GM23248 (cell line): ENCODE measurements around the gene RHBDF2. TPM values are rescaled to one million over a fixed set of nuclear protein-coding genes. Genes with fewer than 3 reads are reported as not detected.

Experiments
- DNase-seq: peaks from one replicate; pipeline ENCODE4 v3.0.0-alpha.2; 2015
- H2AFZ ChIP-seq: fragments of 200-600 bp; sonication (generic); 2 replicates; pipeline ENCODE4 v1.6.1; 2016; ENCODE audit warnings: antibody characterized with exemption
- H3F3A ChIP-seq: fragments of 200-600 bp; sonication (generic); 2 replicates; pipeline ENCODE4 v1.6.1; 2016; ENCODE audit warnings: mild to moderate bottlenecking, antibody characterized with exemption, mixed run types; ENCODE audit not compliant: insufficient read depth
- H3K27ac ChIP-seq: fragments of 200-600 bp; sonication (generic); 2 replicates; pipeline ENCODE4 v1.5.1; 2016; ENCODE audit warnings: mild to moderate bottlenecking
- H3K27me3 ChIP-seq: fragments of 200-600 bp; sonication (generic); replicated peaks from 2 replicates; pipeline ENCODE4 v1.6.1; 2016; ENCODE audit warnings: mild to moderate bottlenecking; ENCODE audit not compliant: insufficient read depth
- H3K36me3 ChIP-seq: fragments of 200-600 bp; sonication (generic); 2 replicates; pipeline ENCODE4 v1.6.1; 2016; ENCODE audit warnings: low read depth, mild to moderate bottlenecking
- H3K4me1 ChIP-seq: fragments of 200-600 bp; sonication (generic); 2 replicates; pipeline ENCODE4 v1.6.1; 2016; ENCODE audit warnings: mild to moderate bottlenecking; ENCODE audit not compliant: insufficient read depth
- H3K4me2 ChIP-seq: fragments of 200-600 bp; sonication (generic); one replicate; pipeline ENCODE4 v1.6.1; 2016; ENCODE audit warnings: mild to moderate bottlenecking; ENCODE audit not compliant: unreplicated experiment
- H3K4me3 ChIP-seq: fragments of 200-600 bp; sonication (generic); 2 replicates; pipeline ENCODE4 v1.5.1; 2016; ENCODE audit warnings: mild to moderate bottlenecking
- H3K79me2 ChIP-seq: fragments of 200-600 bp; sonication (generic); 2 replicates; pipeline ENCODE4 v1.6.1; 2016; ENCODE audit warnings: mild to moderate bottlenecking; ENCODE audit not compliant: insufficient read depth
- H3K9ac ChIP-seq: fragments of 200-600 bp; sonication (generic); 2 replicates; pipeline ENCODE4 v1.6.1; 2016; ENCODE audit warnings: mild to moderate bottlenecking
- H3K9me2 ChIP-seq: fragments of 200-600 bp; sonication (generic); 2 replicates; pipeline ENCODE4 v1.6.1; 2016; ENCODE audit warnings: mixed run types, mild to moderate bottlenecking, moderate library complexity; ENCODE audit not compliant: insufficient read depth
- H3K9me3 ChIP-seq: fragments of 200-600 bp; sonication (generic); one replicate; pipeline ENCODE4 v1.6.1; 2017; ENCODE audit warnings: low read depth
- H4K20me1 ChIP-seq: fragments of 200-600 bp; sonication (generic); 2 replicates; pipeline ENCODE4 v1.6.0; 2016; ENCODE audit not compliant: insufficient read depth
- EZH2 ChIP-seq: fragments of 200-600 bp; sonication (generic); IDR thresholded peaks from 2 replicates; pipeline ENCODE4 v1.6.1; 2018; ENCODE audit warnings: antibody characterized with exemption, mild to moderate bottlenecking; ENCODE audit not compliant: insufficient read depth, poor library complexity, severe bottlenecking
- EZH2phosphoT487 ChIP-seq: fragments of 200-600 bp; sonication (generic); IDR thresholded peaks from 2 replicates; pipeline ENCODE4 v1.6.1; 2018; ENCODE audit warnings: antibody characterized with exemption, moderate library complexity, mild to moderate bottlenecking, low read depth; ENCODE audit not compliant: insufficient read depth
- WGBS, 2 experiments: methylation state at CpG; one replicate each; pipeline ENCODE4 v1.1.6; 2015 to 2017; ENCODE audit warnings: low lambda C conversion rate in 2 of 2, low coverage in 1 of 2; ENCODE audit errors: missing lambda C conversion rate in 2 of 2; 5-methylcytosine and 5-hydroxymethylcytosine counted together
- in situ Hi-C: fragments of 300-500 bp; cut with MboI; formaldehyde crosslinking; loops from 2 replicates; pipeline ENCODE4 v1.15.0; 2020
- polyA plus RNA-seq: library from polyadenylated mRNA; unstranded; fragments of >200 nt; fragmentation: Nextera tagmentation; extraction: Ambion mirVana; gene quantifications from 2 replicates; pipeline ENCODE4 v1.2.1, GENCODE V29; 2016
- total RNA-seq: library from RNA; depleted of rRNA; stranded (reverse); fragments of >200 nt; shearing (Covaris generic); gene quantifications from 2 replicates; pipeline ENCODE4 v1.2.3, GENCODE V29; 2014

The RHBDF2 gene
- total and polyA plus RNA-seq, 2 experiments from 2014 or later: 8.9 to 12.7 TPM

- DNase-seq: no peak
- in situ Hi-C loops: no loop called here
- no peaks in the 10 kb centered on the region for H3K79me2 ChIP-seq
- H3K4me1 ChIP-seq: peaks cover 11% of the 10 kb centered on the region; the same call in 1 of the 2 replicates
- H3K4me2 ChIP-seq: no peak overlapping the region
- H4K20me1 ChIP-seq: no peaks in the 10 kb centered on the region
- no peak overlapping the region for H3K9ac ChIP-seq
- H3K9me2 ChIP-seq: no peaks in the 10 kb centered on the region
- no peak overlapping the region for H2AFZ ChIP-seq
- no peaks in the 10 kb centered on the region for H3K9me3 ChIP-seq
- H3K27ac ChIP-seq: no peak overlapping the region
- TF ChIP-seq EZH2: no peak
- no peak for TF ChIP-seq EZH2phosphoT487
- H3K4me3 ChIP-seq: no peak overlapping the region
- WGBS, 2 experiments: 84 to 85% methylated on average over 10 of the region's 10 CpGs
- H3F3A ChIP-seq: 0 out of 2 replicates have a peak, but pooled peaks cover 4% of the 10 kb centered on the region
- H3K36me3 ChIP-seq: no peaks in the 10 kb centered on the region
- H3K27me3 ChIP-seq: no peaks in the 10 kb centered on the region
Observed at GRCh38 chr17:76542566-76542971, 41.3 kb upstream of the RHBDF2 start.

- peaks cover 7% of the 10 kb centered on the region; the same call in 1 of the 2 replicates for H3K4me1 ChIP-seq
- no peak overlapping the region for H3K27ac ChIP-seq
- in situ Hi-C loops: no loop called here
- DNase-seq: no peak
- H3K27me3 ChIP-seq: no peaks in the 10 kb centered on the region
- H3K9me2 ChIP-seq: no peaks in the 10 kb centered on the region
- H3K9ac ChIP-seq: no peak overlapping the region
- 0 out of 2 replicates have a peak, but pooled peaks cover 2% of the 10 kb centered on the region for H3F3A ChIP-seq
- no peak overlapping the region for H3K4me3 ChIP-seq
- no peaks in the 10 kb centered on the region for H4K20me1 ChIP-seq
- H3K36me3 ChIP-seq: no peaks in the 10 kb centered on the region
- no peaks in the 10 kb centered on the region for H3K9me3 ChIP-seq
- H3K4me2 ChIP-seq: no peak overlapping the region
- TF ChIP-seq EZH2phosphoT487: no peak
- TF ChIP-seq EZH2: no peak
- H3K79me2 ChIP-seq: no peaks in the 10 kb centered on the region
- no peak overlapping the region for H2AFZ ChIP-seq
- 84 to 90% methylated on average over 10 of the region's 10 CpGs for WGBS, 2 experiments
Observed at GRCh38 chr17:76541739-76542454, 40.7 kb upstream of the RHBDF2 start.

GRCh38 chr17:76540381-76541300 is 39.4 kb upstream of the RHBDF2 start:
- no peaks in the 10 kb centered on the region for H3F3A ChIP-seq
- no peak overlapping the region for H3K27ac ChIP-seq
- WGBS, 2 experiments: 6 to 8% methylated on average over 25 to 27 of the region's 27 CpGs
- H3K4me1 ChIP-seq: 0 out of 2 replicates have a peak, but pooled peaks cover 3% of the 10 kb centered on the region
- DNase-seq: peak; percentile 98
- no peaks in the 10 kb centered on the region for H3K9me3 ChIP-seq
- peak overlapping the region; percentile 74 for H2AFZ ChIP-seq
- peak overlapping the region; percentile 58; the same call in 1 of the 2 replicates for H3K9ac ChIP-seq
- no peaks in the 10 kb centered on the region for H3K27me3 ChIP-seq
- no peaks in the 10 kb centered on the region for H3K36me3 ChIP-seq
- H3K79me2 ChIP-seq: no peaks in the 10 kb centered on the region
- H3K4me3 ChIP-seq: peak overlapping the region; percentile 67
- no peaks in the 10 kb centered on the region for H4K20me1 ChIP-seq
- in situ Hi-C loops: no loop called here
- TF ChIP-seq EZH2 (no peak), EZH2phosphoT487 (no peak)
- H3K4me2 ChIP-seq: peak overlapping the region; percentile 92
- no peaks in the 10 kb centered on the region for H3K9me2 ChIP-seq

- Histone ChIP-seq H2AFZ (peak within 1 kb of the TSS; percentile 74), H3K9ac (peak within 1 kb of the TSS; percentile 58; the same call in 1 of the 2 replicates), H3K9me2 (no peaks in the 10 kb centered on the region), H3K36me3 (no peaks in the 10 kb centered on the region), H3K79me2 (no peaks in the 10 kb centered on the region), H4K20me1 (no peaks in the 10 kb centered on the region), H3K27me3 (no peaks in the 10 kb centered on the region), H3K4me1 (0 out of 2 replicates have a peak, but pooled peaks cover 3% of the 10 kb centered on the region), H3K27ac (no peak within 1 kb of the TSS), H3K4me2 (peak within 1 kb of the TSS; percentile 92), H3K9me3 (no peaks in the 10 kb centered on the region), H3F3A (no peaks in the 10 kb centered on the region), H3K4me3 (peak within 1 kb of the TSS; percentile 67)
- in situ Hi-C loops: no loop called here
- TF ChIP-seq EZH2phosphoT487 (no peak), EZH2 (no peak)
- 77 to 83% methylated on average over 21 to 22 of the region's 22 CpGs for whole genome bisulfite sequencing, 2 experiments
- no peak for DNase-seq
Observed at GRCh38 chr17:76539631-76540271, 38.5 kb upstream of the RHBDF2 start, which contains the start of gene PRCD. TSS of gene PRCD (plus strand) at chr17:76540044. CDS start at chr17:76540142, 98 bp downstream.
